NCI-H1930 (cell line): ENCODE results near the gene BARX2.

Source experiments
- DNase-seq, 2 experiments: peaks; one replicate each; lab custom pipeline; 2025; lab: John Stamatoyannopoulos, UW

Gene BARX2

DNA sequence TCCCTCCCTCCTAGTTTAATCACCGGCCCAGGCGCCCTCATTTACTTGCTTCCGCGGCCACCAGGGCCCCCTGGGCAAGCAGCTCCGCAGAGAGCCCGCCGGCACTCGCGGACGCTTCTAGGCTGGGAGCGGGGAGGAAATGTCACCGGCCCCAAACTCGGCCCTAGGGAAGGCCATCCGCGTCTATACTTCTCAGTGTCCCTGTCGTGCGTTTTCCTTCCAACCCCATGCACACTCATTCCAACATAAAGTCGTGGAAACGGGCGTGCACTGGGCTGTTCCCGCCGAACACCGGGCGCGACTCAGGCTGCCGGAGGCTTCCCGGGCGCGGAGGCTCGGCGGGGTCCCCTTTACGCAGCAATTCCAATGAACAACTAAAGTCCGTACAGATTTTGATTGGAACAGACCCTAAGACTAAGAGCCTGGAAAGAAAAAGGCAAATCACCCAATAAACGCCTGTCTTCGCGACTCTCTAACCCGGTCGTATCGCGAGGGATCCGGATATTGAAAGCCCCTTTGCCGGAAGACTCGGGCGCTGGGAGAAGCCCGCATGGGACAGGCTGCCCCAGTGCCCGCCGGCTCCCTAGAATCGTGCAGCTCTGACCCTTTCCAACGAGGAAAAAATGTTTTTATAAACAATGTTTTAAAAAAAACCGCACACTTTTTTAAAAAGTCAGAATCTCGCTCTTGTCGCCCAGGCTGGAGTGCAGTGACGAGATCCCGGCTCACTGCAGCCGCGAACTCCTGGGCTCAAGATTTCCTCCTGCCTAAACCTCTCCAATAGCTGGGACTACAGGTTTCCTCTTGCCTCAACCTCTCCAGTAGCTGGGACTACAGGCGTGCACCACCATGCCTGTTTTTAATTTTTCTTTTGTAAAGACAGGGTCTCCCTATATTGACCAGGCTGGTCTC, 1.3 kb upstream of the BARX2 start:
- no peak for DNase-seq

DNA sequence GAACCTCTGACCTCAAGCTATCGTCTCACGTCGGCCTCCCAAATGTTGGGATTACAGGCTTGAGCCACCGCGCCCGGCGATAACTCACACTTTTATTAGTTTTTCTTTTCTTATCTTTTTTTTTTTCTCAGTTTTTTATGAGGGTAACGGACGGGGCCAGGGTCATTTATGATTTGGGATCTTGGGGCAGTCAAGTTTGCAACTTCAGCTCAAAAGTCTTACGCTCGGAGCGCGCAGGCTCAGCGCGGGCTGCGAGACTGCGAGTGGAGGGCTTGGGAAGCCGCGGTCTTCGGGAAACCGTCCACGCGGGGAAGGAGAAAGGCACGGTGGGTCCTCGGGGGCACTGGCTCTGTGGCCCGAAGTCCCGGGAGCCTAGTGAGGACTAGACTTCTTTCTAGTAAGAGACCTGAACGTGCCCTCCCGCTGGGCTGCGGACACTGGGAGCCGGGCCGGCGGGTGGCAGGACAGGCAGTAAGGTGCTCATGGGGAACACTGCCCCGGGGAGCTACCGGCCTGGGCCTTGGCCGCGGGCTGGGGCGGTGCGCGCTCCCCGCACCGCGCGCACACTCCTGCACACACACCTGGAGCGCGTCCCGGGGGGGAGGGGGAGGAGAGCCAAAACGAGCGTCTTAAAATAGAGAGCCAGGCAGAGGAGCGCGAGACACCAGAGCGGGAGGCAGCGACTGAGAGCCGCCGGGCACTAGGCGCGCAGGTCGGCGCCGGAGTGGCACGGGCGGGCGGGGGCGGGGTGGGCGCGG, 476 bp upstream of the BARX2 start:
- no peak for DNase-seq

DNA sequence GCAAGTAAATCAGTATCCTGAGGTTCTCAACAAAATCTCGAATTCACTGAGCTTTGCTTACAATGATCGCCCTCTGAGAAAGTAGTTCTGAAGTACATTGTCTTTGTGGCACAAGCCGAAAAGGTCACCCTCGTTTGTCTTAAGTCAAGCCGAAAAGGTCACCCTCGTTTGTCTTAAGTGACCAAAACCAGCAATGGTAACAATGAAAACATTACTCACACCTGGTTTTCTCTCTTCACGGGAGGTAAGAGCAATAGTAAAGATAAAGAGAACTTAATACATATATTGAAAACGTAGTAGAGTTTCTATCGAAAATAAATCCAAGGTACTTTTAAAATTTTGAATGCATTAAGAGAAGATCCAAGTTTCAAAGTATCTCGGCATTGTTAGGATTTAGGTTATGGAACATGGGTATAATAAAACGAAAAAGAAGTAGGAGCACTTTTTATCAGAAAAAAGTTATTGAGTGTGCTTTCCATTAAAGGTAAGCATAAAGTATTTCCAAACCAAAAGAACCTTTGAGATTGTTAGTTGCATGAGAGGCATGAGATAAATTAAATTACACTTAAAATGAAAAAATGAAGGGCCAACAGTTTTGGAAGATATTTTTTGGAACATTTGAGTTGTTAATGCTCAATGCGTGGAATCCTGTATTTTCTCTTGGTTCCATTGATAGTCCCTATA, 1.2 kb downstream of the BARX2 start:
- no peak for DNase-seq

DNA sequence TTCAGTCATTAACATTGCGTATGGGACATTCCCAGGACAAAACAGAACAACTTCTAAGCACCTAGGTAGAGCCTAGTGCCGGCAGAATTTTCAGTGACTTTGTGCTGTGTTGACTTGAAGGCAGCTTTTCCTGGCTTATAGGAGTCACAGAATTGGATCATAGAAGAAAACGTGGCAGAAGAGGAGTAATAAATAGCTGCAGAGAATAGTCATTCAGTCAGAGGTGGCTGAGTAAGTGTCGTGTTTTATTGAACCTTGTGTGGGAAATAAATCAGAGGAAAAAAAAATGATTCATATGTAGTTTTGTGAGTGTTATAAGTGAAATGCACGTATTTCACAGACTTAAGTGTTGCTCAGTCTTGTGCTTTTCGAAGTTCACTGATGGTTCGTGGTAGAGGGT, 2.1 kb downstream of the BARX2 start:
- DNase-seq, result no peak

DNA sequence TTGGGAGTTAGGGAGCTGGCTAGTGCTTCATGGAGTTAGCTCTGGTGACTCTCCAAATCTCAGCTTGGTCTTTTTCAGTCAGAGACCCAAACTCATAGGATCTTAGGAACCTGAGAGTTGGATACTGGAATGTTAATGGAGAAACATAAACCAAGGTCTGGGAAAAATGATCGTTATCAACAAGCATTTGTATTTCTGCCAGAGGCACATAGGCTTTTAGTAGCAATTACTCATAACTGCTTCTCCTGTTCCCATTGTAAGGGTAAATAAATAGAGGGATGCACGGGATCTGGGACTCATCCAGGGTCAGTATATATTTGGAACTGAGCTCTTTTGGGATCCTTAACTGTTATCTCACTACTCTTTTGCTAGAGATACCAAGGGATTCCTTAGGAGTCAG, 4.8 kb downstream of the BARX2 start:
- DNase-seq, result no peak

DNA sequence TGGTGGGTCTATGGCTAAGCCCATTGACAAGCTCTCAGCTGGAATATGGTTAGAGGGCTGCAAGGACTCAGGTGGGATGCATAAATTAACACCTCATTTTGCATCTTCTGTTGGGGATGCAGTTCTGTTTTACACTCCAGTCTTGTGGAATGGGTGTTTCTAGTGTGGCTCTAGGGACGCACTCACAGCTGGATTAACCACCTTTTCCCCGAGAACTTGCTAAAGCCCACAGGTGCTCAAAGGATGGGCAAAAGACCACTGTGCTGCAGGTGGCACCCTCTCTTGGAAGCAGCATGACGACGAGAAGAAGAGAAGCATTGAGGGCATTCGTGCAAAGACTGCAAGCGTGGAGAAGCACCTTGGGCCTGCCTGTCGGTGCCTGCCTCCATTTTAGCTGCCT, 6.9 kb downstream of the BARX2 start:
- DNase-seq, result no peak

DNA sequence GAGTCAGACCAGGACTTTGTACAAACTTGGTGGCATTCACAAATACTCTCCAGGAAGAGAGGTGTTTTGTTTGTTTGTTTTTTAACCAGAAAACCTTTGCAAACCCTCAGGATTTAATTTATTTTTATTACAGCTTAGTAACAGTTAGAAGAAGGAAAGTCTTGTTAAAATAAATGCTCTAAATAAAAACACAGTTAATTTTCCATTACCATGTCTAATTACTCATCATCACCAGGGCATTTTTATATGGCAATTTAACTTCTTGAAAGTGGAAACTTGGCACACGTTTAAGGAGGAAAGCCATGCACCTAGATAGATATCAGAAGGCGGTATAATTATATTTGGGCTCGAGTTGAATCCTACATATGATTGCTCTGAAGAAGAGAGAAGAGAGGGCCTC, 7.4 kb downstream of the BARX2 start:
- no peak for DNase-seq

DNA sequence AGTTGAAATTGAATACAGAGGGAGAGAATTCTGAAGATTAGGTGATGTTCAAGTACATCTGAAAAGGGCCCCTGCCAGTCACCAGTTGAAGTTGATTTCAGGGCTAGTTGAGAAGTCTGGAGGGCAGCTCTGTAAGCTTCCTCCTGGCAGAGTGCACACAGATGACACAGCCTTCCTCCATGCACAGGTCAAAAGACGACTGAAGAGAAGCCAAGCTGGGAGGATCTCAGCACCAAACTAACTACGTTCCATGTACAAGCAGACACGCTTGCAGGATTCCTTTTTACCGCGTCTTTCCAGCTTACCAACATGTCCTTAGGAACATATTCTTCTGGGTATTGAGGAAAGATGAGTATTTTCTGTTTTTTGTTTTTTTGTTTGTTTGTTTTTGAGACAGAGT, 7.9 kb downstream of the BARX2 start:
- no peak for DNase-seq

DNA sequence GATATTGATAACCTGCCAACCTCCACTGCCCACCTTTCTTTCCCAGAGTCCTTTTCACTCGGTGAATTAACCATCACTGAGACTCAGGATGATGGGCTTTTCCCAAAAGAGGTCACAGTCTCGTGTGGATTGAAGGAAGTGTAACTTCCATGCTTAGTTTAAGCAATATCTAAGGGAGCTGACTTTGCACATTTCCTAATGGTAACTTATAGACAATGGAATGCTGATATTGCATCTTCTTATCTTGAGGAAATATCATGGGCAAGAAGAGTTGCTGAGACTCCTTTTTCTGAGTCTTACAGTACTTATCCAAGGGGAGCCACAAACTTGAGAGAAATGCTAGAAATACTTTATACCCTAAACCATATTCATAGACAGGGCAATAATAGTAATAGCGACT, 8.8 kb downstream of the BARX2 start:
- no peak for DNase-seq

DNA sequence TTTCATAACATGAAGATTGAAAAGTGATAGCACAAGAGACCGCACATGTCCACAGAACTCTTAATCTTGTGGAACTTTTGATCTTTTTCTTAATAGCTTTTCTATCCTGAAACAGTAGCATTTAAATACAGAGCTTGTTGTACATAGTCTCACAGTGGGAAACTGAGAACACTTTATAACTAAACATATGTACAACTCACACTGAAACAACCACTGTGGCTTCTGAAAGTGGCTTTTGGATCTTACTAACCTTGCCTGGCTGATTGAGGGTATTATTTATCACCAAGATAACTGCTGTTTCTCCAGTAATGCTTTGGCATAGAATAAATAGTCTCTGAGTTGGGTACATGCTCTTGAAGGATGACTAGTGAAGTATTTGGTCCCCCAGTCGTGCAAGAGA, 10.2 kb downstream of the BARX2 start:
- DNase-seq, result no peak

DNA sequence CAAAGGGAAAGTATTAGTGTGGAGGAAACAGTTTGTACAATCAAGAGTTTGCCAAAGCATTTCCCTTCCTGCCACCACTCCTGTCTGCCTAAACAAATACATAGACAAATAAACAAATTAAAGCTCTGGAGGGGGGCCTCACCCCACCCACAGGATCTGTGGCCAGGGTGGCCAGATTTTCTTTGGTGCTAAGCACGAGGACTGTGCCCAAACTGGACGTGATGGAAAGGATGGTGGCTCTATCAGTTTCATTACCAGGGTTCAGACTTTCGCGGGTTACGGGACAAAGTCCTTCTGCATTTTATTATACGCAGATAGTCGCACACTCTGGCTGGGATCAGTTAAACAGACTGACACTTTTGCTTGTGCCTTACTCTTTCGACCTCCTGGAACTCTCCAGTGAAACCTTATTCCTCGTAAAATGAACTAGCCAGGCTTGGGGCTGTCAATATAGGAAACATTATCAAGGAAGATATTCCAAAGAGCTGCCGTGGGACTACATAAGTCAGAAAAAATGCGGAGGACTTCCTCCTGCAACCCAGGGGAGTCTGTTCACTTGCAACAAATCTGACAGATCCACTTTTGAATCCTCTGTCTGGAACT, 11.2 kb downstream of the BARX2 start:
- no peak for DNase-seq

DNA sequence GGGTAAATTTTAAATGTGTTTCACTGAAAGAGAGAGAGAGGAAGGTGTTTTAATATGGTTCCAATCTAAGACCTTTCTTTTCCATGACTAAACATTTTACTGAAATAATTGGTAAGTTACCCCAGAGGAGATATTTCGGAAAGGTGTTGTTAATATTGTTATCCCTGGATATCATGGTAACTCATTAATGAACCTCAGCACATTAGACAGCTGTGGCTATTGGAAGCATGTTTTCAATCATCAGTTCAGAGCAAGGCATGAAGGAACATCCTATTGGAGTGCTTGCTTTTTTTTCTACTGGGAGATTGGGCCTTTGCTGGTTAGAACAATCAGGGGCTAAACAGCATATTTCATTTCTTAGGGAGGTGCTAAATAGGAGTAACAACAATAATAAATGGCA, 11.8 kb downstream of the BARX2 start:
- DNase-seq, result no peak

DNA sequence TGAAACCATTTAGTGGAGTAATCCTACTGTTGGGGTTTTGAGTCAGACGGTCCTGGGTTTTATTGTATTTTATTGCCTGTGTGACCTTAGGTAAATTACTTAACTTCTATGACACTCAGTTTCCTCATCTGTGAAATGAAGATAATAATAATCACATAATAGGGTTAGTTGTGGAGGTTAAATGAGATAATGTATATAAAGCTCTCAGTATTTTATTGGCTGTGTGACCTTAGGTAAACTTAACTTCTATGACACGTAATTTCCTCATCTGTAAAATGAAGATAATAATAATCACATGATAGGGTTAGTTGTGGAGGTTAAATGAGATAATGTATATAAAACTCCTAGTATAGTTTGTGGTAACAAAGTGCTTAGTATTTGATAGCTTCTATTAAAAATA, 13.2 kb downstream of the BARX2 start:
- DNase-seq, result no peak

DNA sequence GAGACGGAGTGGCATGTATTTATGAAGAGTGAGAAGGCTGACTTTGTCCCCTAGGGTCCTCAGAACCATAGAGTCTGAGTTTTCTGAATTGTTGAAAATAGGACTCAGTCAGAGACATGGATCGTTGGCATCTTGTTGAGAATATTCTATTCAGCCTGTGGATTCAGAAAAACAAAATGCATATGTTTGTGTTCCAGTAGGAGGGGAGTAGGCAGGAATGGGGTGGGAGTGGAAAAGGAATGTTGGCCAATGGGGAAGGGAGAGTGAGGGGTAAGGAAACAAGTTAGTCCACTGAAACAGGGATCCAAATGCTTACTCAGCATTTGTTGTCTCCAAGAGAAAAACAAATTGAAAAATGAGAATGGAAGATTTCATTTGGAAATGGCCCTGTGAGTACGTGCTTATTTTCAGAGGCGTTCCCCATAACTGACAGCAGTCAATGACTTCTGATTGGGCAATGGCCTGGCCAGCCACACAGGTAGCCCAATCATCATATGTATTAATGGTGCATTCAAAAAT, 14.7 kb downstream of the BARX2 start:
- DNase-seq, result no peak

DNA sequence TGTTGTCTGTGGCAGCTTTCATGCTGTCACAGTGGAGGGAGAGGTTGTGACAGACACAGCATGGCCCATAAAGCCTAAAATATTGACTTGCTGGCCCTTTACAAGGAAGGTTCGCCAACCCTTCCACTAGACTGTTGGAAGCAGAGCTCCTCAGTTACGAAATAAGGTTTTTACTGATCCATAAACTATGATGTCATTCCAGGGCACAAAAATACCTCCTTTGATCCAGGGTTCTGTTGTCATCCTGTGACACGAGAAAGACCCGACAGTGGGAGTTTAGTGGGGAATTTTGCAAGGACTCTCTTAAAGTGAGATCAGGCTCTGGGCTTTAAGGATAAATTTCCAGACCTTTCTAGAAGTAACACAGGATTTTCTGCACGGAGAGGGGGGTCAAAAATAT, 15.7 kb downstream of the BARX2 start:
- DNase-seq, result no peak

DNA sequence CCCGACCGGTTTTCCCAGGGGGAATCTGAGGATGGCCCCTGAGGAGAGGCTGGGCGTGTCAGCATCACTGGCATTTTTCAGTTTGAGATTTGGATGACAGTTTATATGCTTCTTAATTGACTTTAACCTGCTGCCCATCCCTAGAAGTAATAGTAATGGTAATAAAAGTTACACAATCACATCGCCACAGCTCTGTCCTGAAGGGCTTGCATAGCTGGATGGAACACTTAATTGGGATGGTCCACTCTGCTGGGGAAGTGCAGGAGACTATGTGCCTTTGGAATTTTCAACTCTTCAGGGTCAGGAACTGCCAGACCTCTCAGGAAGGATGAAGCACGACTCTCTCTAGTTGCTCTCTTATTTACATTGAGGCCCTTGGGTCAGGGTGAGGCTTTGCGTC, 16.2 kb downstream of the BARX2 start:
- DNase-seq, result no peak

DNA sequence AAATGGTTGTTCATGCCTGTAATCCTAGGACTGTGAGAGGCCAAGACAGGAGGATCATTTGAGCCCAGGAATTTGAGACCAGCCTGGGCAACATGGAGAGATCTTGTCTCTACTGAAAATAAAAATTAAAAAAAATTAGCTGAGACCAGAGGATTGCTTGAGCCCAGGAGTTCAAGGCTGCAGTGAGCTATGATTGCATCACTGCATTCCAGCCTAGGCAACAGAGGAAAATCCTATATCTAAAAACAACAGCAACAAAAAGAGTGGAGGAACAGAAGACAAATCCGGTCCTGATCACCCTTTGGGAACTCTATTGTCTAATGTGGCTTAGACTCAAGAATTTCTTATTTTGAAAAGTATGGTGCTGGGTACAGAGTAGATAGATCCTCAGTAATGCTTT, 17.3 kb downstream of the BARX2 start:
- no peak for DNase-seq

DNA sequence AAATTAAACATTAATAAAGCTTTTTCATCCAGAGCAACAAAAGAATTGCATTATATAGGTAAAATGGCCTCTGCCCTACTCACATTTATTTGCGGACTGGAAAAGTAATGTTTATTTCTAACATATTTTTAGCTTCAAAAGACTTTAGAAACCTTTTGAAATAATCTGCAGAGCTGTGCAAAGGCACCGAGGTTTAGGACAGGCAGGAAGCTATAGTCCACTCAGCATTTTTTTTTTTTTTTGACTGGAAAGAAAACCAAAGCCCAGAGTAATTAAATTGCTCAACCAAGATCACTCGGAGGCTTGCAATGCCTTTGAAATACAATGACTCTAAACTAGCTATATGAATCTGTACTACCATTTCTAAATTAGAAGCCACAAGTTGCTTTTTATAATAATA, 19.1 kb downstream of the BARX2 start:
- no peak for DNase-seq

DNA sequence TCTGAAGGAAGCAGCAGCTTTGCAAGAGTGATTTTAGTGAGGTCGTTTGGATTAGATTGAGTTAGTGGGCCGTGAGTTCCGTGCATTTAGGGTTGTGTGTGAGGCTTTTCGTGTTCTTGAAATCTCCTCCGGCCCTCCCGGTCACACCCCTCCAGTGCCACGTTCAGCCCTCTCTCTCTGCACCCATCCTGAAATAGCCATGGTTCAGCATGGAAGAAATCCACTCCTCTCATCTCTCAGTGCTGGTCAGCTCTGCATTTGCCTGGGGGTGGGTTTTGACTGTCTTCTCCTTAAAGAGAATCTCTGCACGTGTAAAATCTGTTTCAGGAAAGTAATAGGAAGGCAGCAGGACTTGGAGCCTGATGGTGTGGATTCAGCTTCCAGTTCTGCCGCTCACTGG, 19.8 kb downstream of the BARX2 start:
- no peak for DNase-seq

DNA sequence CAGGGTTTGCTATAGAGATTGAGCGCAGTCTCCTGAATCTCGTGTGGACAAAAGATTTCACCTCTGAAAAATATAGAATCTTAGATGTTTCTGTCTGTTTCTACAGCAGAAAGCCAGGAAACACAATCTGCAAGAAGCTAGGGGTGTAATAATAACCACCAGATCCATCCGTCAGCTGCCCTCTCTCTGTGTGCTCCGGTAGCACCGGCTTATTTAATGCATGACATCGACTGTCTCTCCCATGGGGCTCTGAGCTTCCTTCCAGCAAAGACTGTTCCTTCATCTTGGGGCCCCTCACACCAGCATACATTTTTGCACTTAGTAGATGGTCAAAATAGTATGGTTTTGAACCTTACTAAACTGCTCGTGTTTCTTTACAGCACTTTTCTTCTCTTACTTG, 20.2 kb downstream of the BARX2 start:
- no peak for DNase-seq

DNA sequence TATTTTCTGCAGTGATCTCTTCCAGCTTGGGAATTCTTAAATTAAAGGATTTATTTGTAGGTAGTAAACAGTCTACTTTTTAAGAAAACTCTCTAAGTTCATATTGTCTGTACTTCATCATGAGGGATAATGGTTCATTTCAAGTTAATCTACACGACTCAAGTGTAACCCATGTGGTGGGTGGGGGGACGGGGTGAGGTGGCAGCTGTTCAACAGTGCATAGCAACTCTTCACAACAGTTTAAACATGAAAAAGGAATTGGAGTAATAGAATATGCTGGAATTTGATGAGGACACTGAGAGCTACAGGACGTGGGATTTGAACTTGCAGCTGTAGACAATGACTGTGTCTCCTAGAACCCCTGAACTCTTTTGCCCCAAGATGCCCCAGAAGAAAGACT, 20.8 kb downstream of the BARX2 start:
- no peak for DNase-seq
